Endometrium (tissue), 2 donors: ENCODE measurements around the gene SUDS3.

ENCODE experiments used
- FAIRE-seq: peaks from 2 replicates; lab custom pipeline; 2012; peaks lifted over from hg19 to GRCh38; lab: Jason Lieb, UNC
- donor health status: control.
- donor health status: control.

SUDS3 gene

DNA sequence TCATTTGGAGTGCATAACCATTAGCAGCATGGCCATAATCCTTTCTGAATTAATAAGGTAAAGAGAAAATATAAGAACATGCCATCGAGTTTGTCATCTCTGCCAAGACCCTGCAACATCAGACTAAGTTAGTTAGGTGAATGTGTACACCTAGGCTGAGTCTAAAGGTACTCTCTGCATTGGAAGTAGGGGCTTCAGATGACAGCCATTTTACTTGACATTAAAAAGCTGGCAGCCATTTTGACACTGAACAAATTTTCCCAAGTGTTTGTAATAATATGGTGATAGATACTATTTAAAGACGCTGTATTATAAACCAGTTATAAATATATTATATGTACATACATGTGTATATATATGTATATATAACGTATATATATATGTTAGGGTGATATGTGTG lies 79.0 kb downstream of the SUDS3 start:
- FAIRE-seq, result no peak

DNA sequence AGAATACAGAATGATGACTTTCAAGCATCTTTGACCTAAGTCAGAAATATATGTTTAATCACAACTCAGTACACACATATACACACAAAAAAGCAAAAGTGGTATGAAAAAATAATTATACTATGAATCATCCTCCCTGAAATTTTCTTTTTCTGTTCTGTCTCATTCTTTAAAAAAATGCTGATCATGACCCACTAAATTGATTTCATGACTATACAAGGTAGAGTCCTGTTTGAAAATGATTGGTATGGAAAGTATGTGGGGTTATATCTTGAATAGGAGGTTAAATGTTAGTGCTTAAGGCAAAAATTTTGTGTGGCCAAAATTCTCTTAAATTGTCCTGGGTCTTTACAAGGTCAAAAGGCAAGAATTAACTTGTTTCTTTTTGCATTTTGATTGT lies 80.4 kb downstream of the SUDS3 start:
- no peak for FAIRE-seq

DNA sequence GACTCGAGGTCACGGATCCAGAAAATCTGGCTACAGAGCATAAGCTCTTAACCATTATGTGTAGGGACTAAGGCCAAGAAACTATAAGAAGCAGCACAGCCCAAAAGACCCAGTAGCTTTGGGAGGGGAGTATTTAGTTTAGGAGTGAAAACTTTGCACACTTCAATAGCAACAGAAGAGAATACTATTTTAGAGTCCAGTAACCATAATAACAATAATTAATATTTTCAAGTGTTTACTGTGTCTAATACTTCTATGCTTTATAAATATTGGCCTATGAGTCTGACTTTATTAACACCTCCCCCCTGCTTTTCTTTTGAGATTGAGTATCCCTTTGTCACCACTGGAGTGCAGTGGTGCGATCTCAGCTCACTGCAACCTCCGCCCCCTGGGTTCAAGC lies 82.8 kb downstream of the SUDS3 start:
- FAIRE-seq, result no peak

DNA sequence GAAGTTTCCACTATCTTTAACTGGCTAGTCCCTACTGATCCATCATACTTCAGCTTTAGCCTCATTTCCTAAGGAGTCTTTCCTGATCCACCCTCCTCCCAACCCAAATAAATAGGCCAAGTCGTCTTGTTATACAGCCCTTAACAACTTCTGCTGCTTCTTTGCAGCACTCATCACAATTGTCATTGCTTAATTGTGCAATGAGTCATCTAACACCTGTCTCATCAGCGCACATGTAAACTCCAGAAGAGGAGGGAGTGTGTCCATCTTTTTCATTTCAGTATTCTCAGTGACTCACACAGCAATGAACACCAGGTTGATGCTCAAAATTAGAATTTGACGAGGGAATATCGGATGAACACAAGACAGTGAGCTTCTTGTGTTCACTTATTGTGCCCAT lies 87.3 kb downstream of the SUDS3 start:
- FAIRE-seq, result no peak

DNA sequence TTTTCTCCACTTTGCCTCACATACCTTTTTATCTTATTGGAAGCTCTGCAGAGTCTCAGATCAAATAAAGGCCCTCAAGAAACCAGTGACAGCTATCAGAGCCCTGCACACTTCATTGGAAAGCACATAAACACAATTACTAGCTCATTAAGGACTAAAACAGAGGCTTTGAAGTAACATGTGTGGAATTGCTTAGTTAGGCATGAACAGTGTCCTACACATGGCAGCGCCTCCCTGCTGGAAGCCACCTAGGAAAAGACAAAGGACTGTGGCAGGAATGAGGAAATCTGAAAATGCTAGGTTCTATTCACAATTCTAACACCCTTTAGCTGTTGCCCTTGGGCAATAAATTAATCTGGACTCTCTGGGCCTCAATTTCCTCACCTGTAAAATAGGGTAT lies 89.4 kb downstream of the SUDS3 start:
- no peak for FAIRE-seq
